ENCODE data around the gene ZNF296.

The ZNF296 gene

DNA sequence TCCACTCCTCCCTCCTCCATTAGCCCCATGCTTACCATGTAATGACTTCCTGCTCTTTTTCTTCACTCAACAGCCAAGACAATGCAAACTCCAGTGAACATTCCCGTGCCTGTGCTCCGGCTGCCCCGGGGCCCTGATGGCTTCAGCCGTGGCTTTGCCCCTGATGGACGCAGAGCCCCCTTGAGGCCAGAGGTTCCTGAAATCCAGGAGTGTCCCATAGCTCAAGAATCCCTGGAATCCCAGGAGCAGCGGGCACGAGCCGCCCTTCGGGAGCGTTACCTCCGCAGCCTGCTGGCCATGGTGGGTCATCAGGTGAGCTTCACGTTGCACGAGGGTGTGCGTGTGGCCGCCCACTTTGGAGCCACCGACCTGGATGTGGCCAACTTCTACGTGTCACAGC, 13.8 kb upstream of the ZNF296 start:
- TF ChIP-seq, protein P1, sequence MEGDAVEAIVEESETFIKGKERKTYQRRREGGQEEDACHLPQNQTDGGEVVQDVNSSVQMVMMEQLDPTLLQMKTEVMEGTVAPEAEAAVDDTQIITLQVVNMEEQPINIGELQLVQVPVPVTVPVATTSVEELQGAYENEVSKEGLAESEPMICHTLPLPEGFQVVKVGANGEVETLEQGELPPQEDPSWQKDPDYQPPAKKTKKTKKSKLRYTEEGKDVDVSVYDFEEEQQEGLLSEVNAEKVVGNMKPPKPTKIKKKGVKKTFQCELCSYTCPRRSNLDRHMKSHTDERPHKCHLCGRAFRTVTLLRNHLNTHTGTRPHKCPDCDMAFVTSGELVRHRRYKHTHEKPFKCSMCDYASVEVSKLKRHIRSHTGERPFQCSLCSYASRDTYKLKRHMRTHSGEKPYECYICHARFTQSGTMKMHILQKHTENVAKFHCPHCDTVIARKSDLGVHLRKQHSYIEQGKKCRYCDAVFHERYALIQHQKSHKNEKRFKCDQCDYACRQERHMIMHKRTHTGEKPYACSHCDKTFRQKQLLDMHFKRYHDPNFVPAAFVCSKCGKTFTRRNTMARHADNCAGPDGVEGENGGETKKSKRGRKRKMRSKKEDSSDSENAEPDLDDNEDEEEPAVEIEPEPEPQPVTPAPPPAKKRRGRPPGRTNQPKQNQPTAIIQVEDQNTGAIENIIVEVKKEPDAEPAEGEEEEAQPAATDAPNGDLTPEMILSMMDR (conservative IDR thresholded peaks at IDR 0.05; ENCODE audit: control insufficient read depth, insufficient read depth, low read depth, low read length), result no peak
- DNase-seq (ENCODE audit: low read depth), result no peak
- H3K4me3 ChIP-seq (ENCODE audit: control insufficient read depth, low read depth, low read length), result no peak overlapping the region

DNA sequence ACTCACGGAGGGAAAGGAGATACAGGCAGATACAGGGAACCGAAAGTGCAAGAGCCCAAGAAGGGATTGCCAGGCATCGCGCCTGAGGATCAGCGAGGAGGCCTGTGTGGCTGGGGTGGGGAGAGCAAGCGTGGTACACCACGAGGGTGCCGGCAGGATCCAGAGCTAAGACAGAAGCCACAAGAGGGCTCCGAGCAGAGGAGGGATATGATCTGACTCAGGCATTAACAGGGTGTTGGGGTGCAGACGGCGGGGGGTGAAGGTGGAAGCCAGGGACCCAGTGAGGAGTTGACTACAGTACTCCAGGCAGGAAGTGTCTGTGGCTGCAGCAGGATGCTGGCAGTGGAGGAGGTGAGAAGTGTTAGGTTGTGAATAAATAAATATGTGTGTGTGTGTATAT, 11.3 kb upstream of the ZNF296 start:
- DNase-seq (ENCODE audit: low read depth), result no peak
- H3K4me3 ChIP-seq (ENCODE audit: control insufficient read depth, low read depth, low read length), result no peak overlapping the region
- TF ChIP-seq, protein P1 (conservative IDR thresholded peaks at IDR 0.05; ENCODE audit: control insufficient read depth, insufficient read depth, low read depth, low read length), result no peak

DNA sequence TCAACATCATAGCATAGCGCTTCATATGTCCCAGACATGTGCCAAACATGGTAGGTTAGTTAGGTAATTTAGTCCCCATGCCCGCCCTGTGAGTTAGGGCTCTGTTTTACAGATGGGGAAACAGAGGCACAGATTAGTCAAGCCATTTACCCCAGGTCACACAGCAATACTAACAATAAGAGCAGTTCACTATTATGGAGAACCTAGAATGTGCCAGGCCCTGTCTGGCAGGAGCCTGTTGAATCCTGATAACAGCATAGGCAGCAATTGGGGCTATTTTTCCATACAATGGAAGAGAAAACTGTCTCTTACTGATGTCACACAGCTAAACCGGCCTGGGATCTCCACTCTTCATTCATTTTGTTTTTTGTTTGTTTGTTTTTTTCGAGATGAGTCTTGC, 10.2 kb upstream of the ZNF296 start:
- DNase-seq (ENCODE audit: low read depth), result no peak
- H3K4me3 ChIP-seq (ENCODE audit: control insufficient read depth, low read depth, low read length), result no peak overlapping the region
- TF ChIP-seq, protein P1 (conservative IDR thresholded peaks at IDR 0.05; ENCODE audit: control insufficient read depth, insufficient read depth, low read depth, low read length), result no peak

DNA sequence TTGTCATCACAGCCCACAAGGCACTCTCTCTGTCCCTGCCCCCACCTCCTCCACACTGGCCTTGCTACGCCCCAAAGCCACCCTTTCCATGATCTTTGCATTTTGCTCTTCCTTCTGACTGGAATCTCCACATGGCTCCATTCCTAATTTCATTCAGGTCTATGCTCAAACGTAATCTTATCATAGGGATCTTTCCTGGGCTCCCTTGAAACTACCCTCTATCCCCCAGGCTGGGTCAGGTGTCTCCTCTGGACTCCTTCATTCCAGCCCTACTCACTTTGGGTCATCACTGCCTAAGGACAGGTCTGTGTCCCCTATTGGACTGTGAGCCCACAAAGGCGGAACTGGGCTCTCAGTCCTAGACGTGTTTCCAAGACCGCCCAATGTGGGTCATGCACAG, 5.9 kb upstream of the ZNF296 start:
- DNase-seq (ENCODE audit: low read depth), result no peak
- no peak overlapping the region for H3K4me3 ChIP-seq (ENCODE audit: control insufficient read depth, low read depth, low read length)
- TF ChIP-seq, protein P1 (conservative IDR thresholded peaks at IDR 0.05; ENCODE audit: control insufficient read depth, insufficient read depth, low read depth, low read length), result no peak

DNA sequence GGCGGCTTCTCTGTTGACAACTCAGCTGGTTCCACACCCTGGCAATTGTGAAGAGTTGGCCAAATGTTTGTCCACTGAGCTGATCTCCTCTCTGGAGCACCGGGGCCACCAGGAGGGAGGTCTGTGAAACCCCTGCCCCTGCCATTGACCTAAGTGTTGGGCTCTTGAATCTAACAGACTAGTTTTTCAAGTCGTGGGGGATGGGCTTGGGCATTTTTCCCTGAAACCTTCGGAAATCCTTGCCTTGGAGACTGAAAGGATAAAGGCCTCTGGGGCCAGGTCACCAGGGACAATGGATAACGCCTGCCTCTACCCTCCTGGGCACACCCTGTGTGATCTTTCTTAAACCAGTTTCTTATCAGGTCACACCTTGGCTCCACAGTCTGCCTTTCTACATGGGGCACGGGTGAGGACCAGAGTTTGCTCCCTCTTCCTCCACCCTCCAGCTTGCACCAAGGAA, 3.7 kb upstream of the ZNF296 start:
- TF ChIP-seq, protein P1 (conservative IDR thresholded peaks at IDR 0.05; ENCODE audit: control insufficient read depth, insufficient read depth, low read depth, low read length), result no peak
- no peak for DNase-seq (ENCODE audit: low read depth)
- H3K4me3 ChIP-seq (ENCODE audit: control insufficient read depth, low read depth, low read length), result peak overlapping the region; percentile 95

DNA sequence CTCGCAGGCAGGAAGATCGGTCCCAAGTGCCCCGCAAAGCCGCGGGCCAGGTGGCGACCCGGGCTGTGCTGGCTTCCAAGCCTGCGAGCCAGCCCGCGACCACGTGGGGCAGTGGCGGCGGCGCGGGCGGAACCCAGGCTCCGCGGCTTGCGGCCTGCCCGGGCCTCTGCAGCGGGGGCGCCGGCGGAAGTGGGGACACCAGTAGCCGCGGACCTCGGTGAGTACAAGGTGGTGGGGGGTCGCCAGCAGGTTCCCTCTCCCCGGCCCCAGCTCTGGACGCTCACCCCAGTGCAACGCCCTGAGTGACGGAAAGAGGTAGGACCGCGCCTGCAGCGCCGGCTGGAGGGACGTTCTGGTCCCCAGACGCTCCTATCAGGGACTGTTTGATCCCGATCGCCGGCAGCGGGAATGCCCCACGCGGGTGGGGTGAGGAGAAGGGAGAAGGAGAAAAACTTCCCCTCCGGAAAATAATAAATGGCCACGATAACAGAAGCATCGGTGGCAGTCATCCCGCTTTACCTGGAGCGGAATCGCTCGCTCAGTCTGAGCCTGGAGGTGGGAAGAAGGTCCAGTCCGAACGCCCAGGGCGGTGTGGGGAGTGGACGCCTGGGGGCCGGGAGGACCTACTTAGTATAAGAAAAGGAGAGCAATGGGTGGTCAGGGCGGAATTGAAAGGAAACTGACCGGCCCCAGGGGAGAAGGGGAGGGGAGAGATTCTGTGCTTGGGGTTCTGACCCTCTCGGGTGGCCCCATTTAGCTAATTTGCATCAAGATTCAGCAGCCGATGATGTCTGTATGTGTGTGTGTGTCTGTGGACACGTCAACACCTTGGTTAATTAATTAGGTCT, 3.0 kb upstream of the ZNF296 start, which contains the start of gene GEMIN7:
TSS of gene GEMIN7 (plus strand) at position 198 of the 848 bp plus-strand sequence. CDS start 10,855 bp downstream, outside the sequence.
- peak; percentile 57 for DNase-seq (ENCODE audit: low read depth)
- TF ChIP-seq, protein P1 (conservative IDR thresholded peaks at IDR 0.05; ENCODE audit: control insufficient read depth, insufficient read depth, low read depth, low read length), result no peak
- H3K4me3 ChIP-seq (ENCODE audit: control insufficient read depth, low read depth, low read length), result peak within 1 kb of the TSS; percentile 95
